Measurements from ENCODE around the gene COQ2. TPM values are rescaled to one million over a fixed set of nuclear protein-coding genes. Genes with fewer than 3 reads are reported as not detected.
"Not testable (repeated sequence)": the region's sequence is repeated elsewhere in the genome, so short reads cannot be mapped to it uniquely, and the experiment has no call there.

The COQ2 gene
- total RNA-seq, 1 donor, result 7.6 TPM

DNA sequence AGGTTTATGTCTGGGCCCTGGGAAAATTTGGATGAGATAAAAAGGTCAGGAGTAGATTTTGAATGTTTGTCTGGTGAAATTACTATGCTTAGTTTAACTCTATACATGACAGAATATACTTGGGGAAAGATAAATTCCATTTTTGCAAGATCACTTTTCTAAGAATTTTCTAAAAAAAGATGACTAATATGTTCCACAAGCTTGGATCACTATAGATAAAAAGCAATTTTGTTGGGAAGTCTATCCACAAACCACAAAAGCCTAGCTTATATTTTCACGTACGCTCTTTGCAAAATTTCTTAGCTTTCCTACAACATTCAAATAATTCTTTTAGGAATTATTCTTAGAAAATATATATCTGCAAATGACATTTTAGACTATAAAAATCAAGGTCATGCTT lies 20.6 kb upstream of the COQ2 start:
- H3K4me1 ChIP-seq (ENCODE audit: insufficient read depth, low read length), result no peaks in the 10 kb centered on the region
- H3K9me3 ChIP-seq (ENCODE audit: low read depth, low read length), result no peaks in the 10 kb centered on the region
- no peaks in the 10 kb centered on the region for H3K27me3 ChIP-seq (ENCODE audit: insufficient read depth, low read length)
- H3K4me3 ChIP-seq (ENCODE audit: low read length), result no peak overlapping the region

DNA sequence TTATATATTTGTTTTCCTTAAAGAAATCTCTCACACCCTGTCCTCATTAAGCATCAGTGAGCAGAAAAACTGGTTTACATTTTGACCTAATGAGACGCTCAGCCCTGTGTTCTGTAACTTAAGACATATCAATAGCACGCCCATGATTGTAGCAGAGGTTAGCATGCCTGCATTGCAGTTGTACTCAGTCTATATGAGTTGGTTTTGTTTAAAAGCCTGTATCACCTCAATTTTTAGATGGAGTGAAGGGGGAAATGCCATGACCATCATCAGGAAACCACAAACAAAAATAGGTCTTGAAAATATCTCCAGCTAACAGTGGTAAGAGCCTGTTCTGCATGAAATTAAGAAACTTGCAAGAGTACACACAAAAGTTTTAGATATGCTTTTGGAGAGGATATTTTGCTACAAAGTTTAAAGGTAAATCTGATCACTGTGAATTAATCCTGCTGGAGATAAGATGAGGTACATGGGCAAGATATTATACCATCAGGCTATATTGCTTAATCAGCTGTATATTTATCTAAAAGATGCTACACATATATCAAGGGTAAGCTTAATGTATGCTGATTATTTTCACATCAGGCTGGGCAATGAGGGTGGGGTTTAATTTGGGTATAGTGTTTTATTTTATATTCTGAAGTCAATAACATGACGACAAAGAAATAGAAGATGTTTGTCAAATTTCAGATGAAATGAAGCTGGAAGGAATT lies 13.1 kb upstream of the COQ2 start:
- H3K9me3 ChIP-seq (ENCODE audit: low read depth, low read length), result no peaks in the 10 kb centered on the region
- H3K27me3 ChIP-seq (ENCODE audit: insufficient read depth, low read length), result no peaks in the 10 kb centered on the region
- H3K4me1 ChIP-seq (ENCODE audit: insufficient read depth, low read length), result peaks cover 13% of the 10 kb centered on the region
- H3K4me3 ChIP-seq (ENCODE audit: low read length), result no peak overlapping the region

DNA sequence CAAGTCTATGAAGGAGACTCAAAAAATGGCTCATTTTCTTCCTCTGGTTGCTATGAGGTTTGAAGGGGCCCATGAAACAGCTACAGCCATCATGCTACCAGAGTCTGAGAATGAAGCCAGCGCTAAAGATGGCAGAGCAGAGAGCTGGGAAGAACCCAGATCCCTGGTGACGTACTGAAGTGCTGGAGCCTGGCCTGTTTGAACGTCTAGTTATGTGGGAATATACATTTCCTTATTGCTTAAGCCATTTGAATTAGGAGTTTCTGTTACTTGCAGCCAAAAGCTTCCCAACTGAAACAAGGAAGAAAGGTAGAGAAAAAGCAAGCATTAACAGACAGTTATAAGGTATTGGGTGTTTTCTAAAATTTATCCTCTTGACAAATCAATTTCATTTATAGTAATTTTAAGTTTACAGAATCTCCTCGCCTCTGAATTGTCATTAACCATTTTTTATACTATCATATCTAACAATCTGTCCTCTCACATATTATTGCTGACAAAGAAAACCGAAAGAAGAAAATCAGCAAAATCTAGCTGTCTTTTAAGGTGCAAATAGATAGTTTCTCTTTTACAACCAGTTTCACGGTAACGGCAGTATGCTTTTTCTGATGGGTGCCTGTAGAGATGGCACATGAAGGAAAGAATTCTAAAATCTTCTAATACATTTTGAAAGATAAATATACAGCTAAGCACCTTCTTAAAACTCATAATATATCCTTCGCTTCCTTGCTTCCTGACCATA lies 8.9 kb upstream of the COQ2 start:
- H3K9me3 ChIP-seq (ENCODE audit: low read depth, low read length), result no peaks in the 10 kb centered on the region
- H3K27me3 ChIP-seq (ENCODE audit: insufficient read depth, low read length), result no peaks in the 10 kb centered on the region
- peaks cover 11% of the 10 kb centered on the region for H3K4me1 ChIP-seq (ENCODE audit: insufficient read depth, low read length)
- no peak overlapping the region for H3K4me3 ChIP-seq (ENCODE audit: low read length)

DNA sequence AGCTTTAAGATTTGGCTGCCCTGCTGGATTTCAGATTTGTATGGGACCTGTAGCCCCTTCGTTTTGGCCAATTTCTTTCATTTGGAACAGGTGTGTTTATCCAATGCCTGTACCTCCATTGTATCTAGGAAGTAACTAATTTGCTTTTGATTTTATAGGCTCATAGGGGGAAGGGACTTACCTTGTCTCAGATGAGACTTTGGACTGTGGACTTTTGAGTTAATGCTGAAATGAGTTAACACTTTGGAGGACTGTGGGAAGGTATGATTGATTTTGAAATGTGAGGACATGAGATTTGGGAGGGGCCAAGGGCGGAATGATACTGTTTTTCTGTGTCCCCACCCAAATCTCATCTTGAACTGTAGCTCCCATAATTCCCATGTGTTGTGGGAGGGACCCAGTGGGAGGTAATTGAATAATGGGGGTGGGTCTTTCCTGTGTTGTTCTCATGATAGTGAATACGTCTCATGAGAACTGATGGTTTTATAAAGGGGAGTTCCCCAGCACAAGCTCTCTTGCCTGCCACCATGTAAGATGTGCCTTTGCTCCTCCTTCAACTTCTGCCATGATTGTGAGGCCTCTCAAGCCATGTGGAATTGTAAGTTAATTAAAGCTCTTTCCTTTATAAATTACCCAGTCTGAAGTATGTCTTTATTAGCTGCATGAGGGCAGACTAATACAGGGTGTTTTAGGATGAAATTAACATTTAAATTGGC lies 5.6 kb upstream of the COQ2 start:
- not testable (repeated sequence) for H3K9me3 ChIP-seq (ENCODE audit: low read depth, low read length); H3K4me3 ChIP-seq (ENCODE audit: low read length); H3K4me1 ChIP-seq (ENCODE audit: insufficient read depth, low read length); H3K27me3 ChIP-seq (ENCODE audit: insufficient read depth, low read length)

DNA sequence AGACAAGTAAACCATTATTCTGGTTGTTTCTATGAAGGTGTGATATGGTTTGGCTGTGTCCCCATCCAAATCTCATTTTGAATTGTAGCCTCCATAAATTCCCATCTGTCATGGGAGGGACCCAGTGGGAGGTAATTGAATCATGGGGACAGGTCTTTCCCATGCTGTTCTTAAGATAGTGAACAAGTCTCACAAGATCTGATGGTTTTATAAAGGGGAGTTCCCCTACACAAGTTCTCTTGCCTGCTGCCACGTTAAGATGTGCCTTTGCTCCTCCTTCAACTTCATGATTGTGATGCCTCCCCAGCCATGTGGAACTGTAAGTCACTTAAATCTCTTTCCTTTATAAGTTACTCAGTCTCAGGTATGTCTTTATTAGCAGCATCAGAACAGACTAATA lies 3.8 kb upstream of the COQ2 start:
- peaks cover 17% of the 10 kb centered on the region for H3K4me1 ChIP-seq (ENCODE audit: insufficient read depth, low read length)
- not testable (repeated sequence) for H3K9me3 ChIP-seq (ENCODE audit: low read depth, low read length); H3K27me3 ChIP-seq (ENCODE audit: insufficient read depth, low read length); H3K4me3 ChIP-seq (ENCODE audit: low read length)

DNA sequence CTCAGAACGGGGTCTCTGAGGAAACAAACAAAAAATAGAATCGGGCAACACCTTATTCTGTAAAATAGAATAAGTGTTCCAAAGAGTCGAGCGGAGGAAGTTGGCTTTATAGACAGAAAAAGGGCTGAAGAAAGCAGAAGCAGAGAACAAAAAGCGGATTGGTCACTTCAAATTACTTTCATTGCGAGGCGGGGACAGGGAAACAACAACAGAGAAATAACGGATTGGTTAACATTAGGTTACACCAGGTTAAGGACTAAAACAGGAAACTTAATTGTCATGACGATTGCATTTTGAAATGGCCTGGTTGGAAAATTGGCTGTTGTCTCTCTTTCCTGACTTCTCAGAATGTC lies 433 bp upstream of the COQ2 start:
- H3K9me3 ChIP-seq (ENCODE audit: low read depth, low read length), result no peaks in the 10 kb centered on the region
- H3K4me3 ChIP-seq (ENCODE audit: low read length), result peak overlapping the region; percentile 63

DNA sequence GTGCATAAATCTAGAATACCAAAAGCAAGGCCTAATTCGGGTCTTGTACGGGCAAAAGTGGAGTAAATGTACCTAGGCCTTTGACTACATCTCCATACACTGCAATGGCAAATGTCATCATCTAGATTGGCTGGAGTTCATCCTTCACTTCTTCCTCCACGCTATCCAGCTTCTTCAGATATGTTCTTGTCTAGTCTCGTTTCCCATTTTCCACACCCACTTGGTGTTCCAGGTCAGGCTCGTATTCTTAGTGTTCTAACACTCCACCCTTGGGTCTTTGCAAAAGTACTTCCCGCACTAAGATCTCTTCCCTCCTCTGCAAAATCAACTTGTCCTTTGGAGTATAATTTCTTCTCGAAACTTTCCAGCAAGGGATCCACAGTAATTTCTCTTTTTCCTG lies 1.4 kb downstream of the COQ2 start:
- Histone ChIP-seq H3K27me3 (ENCODE audit: insufficient read depth, low read length) (no peaks in the 10 kb centered on the region), H3K4me1 (ENCODE audit: insufficient read depth, low read length) (peaks cover 43% of the 10 kb centered on the region), H3K4me3 (ENCODE audit: low read length) (no peak overlapping the region), H3K9me3 (ENCODE audit: low read depth, low read length) (no peaks in the 10 kb centered on the region)

More for the DNA sequence above, 433 bp upstream of the COQ2 start:
- Histone ChIP-seq H3K27me3 (ENCODE audit: insufficient read depth, low read length) (no peaks in the 10 kb centered on the region), H3K4me1 (ENCODE audit: insufficient read depth, low read length) (peaks cover 43% of the 10 kb centered on the region)

DNA sequence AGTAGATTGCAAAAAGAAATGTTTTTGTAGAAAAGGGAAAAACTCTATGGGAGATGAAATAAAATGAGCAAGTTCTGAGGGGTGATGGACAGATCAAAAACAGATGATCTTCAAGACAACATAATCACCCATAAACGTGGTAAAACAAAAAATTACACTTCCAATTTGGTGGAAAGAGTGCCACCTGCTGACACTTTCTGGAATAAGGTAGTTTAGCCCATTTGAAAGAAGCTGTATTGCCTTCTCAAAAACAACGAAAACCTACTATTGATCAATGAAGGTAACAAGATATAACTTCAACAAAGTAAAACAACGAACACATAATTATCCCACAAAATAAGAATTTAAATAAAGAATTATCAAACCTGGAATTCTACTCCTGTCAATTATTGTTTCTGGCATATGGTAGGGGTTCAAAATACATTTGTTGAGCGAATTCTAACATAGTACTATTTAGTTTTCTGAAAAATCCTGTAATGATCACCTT lies 2.5 kb downstream of the COQ2 start:
- Histone ChIP-seq H3K4me3 (ENCODE audit: low read length) (no peak overlapping the region), H3K27me3 (ENCODE audit: insufficient read depth, low read length) (no peaks in the 10 kb centered on the region), H3K4me1 (ENCODE audit: insufficient read depth, low read length) (peaks cover 43% of the 10 kb centered on the region), H3K9me3 (ENCODE audit: low read depth, low read length) (no peaks in the 10 kb centered on the region)

DNA sequence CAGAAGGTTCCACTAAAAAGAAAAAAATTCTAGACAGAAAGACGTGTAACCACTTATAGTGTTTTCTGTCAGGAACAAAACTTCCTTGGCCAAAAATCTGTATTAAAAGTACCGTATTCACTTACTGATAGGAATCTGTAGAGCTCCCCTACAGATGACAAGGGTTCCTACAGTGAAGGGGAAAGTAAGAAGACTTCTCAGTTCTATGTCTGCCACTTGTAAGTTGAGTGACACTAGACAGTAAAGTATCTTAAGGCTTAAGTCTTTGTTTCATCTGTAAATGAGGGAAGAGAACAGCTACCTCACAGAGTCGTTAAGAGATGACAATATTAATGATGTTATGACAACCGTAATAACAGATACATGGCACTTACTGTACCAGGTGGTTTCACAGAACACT lies 3.3 kb downstream of the COQ2 start:
- no peaks in the 10 kb centered on the region for H3K27me3 ChIP-seq (ENCODE audit: insufficient read depth, low read length)
- H3K9me3 ChIP-seq (ENCODE audit: low read depth, low read length), result no peaks in the 10 kb centered on the region
- no peak overlapping the region for H3K4me3 ChIP-seq (ENCODE audit: low read length)
- H3K4me1 ChIP-seq (ENCODE audit: insufficient read depth, low read length), result peaks cover 43% of the 10 kb centered on the region

DNA sequence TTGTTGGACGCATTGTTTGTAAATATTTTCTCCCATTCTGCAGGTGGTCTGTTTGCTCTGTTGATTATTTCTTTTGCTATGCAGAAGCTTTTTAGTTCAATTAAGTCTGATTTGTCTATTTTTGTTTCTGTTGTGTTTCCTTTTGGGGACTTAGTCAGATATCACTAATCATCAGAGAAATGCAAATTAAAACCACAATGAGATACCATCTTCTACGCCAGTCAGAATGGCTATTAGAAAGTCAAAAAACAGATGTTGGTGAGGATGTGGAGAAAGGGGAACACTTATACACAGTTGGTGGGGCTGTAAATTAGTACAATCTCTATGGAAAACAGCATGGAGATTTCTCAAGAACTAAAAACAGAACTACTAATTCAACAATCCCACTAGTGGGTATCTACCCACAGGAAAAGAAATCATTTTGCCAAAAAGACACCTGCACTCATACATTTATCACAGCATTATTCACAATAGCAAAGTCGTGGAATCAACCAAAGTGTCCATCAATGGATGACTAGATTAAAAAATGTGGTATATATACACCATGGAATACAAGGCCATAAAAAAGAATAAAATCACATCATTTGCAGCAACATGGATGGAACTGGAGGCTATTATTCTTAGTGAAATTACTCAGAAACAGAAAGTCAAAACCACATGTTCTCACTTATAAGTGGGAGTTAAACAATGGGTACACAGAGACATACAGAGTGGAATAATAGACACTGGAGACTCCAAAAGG lies 8.1 kb downstream of the COQ2 start:
- H3K4me3 ChIP-seq (ENCODE audit: low read length), result no peak overlapping the region
- H3K9me3 ChIP-seq (ENCODE audit: low read depth, low read length), result no peaks in the 10 kb centered on the region
- H3K4me1 ChIP-seq (ENCODE audit: insufficient read depth, low read length), result peaks cover 9% of the 10 kb centered on the region
- H3K27me3 ChIP-seq (ENCODE audit: insufficient read depth, low read length), result no peaks in the 10 kb centered on the region

DNA sequence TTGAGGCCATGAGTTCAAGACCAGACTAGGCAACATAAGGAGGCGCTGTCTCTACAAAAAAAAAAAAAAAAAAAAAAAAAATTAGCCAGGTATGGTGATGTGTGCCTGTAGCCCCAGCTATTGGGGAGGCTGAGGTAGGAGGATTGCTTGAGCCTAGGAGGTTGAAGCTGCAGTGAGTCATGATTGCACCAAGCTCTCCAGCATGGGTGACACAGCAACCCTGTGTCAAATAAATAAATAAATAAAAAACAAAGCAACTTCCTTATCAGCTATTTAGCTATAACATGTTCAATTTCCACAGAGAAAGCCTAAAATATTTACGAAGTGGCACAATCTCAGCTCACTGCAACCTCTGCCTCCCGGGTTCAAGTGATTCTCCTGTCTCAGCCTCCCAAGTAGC lies 10.7 kb downstream of the COQ2 start:
- not testable (repeated sequence) for H3K27me3 ChIP-seq (ENCODE audit: insufficient read depth, low read length); H3K9me3 ChIP-seq (ENCODE audit: low read depth, low read length); H3K4me1 ChIP-seq (ENCODE audit: insufficient read depth, low read length); H3K4me3 ChIP-seq (ENCODE audit: low read length)

DNA sequence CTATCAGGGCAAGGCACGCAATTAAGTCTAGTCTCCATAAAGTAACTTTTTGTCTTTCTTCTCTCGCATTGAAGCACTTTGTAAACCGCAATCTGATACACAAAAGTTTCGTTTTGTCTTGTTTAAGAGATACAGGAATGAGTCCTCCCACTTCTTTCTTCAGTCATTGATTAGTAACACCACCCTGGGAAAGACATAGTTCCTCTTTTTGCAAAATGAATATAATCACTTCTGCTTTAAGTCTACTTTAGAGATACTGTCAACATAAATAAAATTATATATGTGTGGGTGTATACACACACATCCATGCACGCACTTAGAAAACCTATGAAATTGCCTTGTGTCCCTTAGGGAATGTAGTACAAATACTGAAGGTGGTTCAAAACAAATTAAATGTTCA lies 11.7 kb downstream of the COQ2 start:
- no peaks in the 10 kb centered on the region for H3K4me1 ChIP-seq (ENCODE audit: insufficient read depth, low read length)
- H3K27me3 ChIP-seq (ENCODE audit: insufficient read depth, low read length), result no peaks in the 10 kb centered on the region
- no peaks in the 10 kb centered on the region for H3K9me3 ChIP-seq (ENCODE audit: low read depth, low read length)
- H3K4me3 ChIP-seq (ENCODE audit: low read length), result no peak overlapping the region

DNA sequence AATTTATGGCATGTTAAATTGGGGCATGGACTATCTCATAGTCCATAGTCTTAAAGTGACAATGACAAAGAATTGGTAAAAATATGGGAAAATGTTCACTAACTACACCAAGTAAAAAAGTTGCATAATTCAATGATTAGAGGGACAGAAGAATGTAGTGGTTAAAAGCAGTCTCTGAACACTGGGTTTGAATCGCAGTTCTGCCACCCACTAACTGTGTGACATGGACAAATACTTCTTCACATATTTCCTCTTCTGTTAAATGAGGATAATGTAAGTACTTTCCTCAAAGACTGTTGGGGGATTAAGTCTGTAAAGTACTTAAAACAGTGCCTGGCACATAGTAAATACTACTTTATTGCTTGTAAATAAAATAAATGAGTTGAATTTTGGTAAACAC lies 15.3 kb downstream of the COQ2 start:
- Histone ChIP-seq H3K9me3 (ENCODE audit: low read depth, low read length) (no peaks in the 10 kb centered on the region), H3K4me1 (ENCODE audit: insufficient read depth, low read length) (peaks cover 20% of the 10 kb centered on the region), H3K27me3 (ENCODE audit: insufficient read depth, low read length) (no peaks in the 10 kb centered on the region), H3K4me3 (ENCODE audit: low read length) (no peak overlapping the region)

DNA sequence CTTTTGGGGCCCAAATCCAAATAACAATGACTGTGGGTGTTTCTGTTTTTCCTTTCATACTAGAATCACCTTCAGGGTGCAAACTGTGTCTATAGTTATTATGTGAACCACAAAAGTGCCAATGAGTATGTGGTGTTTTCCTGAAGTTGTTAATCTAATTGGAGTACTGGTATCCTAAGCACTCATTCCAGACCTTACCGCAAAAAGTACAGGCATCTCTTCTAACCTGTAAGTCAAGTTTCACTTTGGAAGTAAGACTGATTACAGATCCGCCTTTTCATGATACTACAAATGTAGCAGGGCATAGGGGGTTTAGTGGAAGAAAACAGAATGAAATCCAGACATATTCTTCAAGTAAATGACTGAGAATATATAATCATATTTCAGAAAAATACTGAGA lies 16.1 kb downstream of the COQ2 start:
- Histone ChIP-seq H3K4me3 (ENCODE audit: low read length) (no peak overlapping the region), H3K9me3 (ENCODE audit: low read depth, low read length) (no peaks in the 10 kb centered on the region), H3K27me3 (ENCODE audit: insufficient read depth, low read length) (no peaks in the 10 kb centered on the region), H3K4me1 (ENCODE audit: insufficient read depth, low read length) (peaks cover 20% of the 10 kb centered on the region)

Measured in mononuclear cell (primary cell).